SK-N-SH treated with all-trans-retinoic acid at 6 μM for 48 hours (cell line): Measurements from ENCODE around the gene GRM4.

Experiments
- CSDC2 ChIP-seq: fragments of 250-450 bp; sonication (Bioruptor Pico); IDR thresholded peaks from 2 replicates; pipeline ENCODE4 v1.5.0; 2020; ENCODE audit warnings: mild to moderate bottlenecking, moderate library complexity
- ISL1 ChIP-seq: fragments of 250-450 bp; sonication (Bioruptor Pico); IDR thresholded peaks from 2 replicates; pipeline ENCODE4 v2.1.2; 2022; ENCODE audit warnings: mild to moderate bottlenecking, moderate library complexity
- TF ChIP-seq, protein P1 (sequence below): fragments of 250-450 bp; sonication (Bioruptor Pico); IDR thresholded peaks from 2 replicates; pipeline ENCODE4 v1.8.0; 2020; ENCODE audit warnings: mild to moderate bottlenecking, moderate library complexity, borderline replicate concordance
- TF ChIP-seq, protein P2 (sequence below): fragments of 250-450 bp; sonication (Bioruptor Pico); IDR thresholded peaks from 2 replicates; pipeline ENCODE4 v1.5.1; 2021; ENCODE audit warnings: mild to moderate bottlenecking, moderate library complexity

DNA sequence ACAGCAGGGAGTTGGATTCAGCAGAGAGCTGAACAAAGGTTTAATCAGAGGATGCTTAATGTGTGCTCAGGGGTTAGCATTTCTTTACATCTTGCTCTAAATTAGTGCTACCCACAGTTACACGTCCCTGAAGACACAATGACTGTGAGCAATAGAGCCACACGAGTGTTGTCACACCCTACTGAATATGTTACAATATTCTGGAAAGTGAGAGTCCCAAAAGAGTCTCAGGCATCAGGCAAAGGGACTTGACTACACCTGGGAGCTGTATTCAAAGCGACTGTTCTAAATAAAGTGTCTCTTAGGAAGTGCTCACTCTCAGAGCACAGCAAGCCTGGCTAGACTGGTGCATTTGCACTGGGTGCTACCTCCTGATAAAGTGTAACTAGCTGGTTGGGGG is 108.7 kb downstream of the GRM4 start:
- TF ChIP-seq ISL1 (CRISPR knock-in tag) (no peak), CSDC2 (no peak)
- TF ChIP-seq, protein P1, sequence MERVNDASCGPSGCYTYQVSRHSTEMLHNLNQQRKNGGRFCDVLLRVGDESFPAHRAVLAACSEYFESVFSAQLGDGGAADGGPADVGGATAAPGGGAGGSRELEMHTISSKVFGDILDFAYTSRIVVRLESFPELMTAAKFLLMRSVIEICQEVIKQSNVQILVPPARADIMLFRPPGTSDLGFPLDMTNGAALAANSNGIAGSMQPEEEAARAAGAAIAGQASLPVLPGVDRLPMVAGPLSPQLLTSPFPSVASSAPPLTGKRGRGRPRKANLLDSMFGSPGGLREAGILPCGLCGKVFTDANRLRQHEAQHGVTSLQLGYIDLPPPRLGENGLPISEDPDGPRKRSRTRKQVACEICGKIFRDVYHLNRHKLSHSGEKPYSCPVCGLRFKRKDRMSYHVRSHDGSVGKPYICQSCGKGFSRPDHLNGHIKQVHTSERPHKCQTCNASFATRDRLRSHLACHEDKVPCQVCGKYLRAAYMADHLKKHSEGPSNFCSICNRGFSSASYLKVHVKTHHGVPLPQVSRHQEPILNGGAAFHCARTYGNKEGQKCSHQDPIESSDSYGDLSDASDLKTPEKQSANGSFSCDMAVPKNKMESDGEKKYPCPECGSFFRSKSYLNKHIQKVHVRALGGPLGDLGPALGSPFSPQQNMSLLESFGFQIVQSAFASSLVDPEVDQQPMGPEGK (CRISPR knock-in tag): no peak
- TF ChIP-seq, protein P2, sequence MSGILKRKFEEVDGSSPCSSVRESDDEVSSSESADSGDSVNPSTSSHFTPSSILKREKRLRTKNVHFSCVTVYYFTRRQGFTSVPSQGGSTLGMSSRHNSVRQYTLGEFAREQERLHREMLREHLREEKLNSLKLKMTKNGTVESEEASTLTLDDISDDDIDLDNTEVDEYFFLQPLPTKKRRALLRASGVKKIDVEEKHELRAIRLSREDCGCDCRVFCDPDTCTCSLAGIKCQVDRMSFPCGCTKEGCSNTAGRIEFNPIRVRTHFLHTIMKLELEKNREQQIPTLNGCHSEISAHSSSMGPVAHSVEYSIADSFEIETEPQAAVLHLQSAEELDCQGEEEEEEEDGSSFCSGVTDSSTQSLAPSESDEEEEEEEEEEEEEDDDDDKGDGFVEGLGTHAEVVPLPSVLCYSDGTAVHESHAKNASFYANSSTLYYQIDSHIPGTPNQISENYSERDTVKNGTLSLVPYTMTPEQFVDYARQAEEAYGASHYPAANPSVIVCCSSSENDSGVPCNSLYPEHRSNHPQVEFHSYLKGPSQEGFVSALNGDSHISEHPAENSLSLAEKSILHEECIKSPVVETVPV (CRISPR knock-in tag): no peak
